Naive thymus-derived CD8-positive, alpha-beta T cell (primary cell): ENCODE data around the gene ANKS1B. TPM values are rescaled to one million over a fixed set of nuclear protein-coding genes. Genes with fewer than 3 reads are reported as not detected.
"Not testable (repeated sequence)": the region's sequence is repeated elsewhere in the genome, so short reads cannot be mapped to it uniquely, and the experiment has no call there.

ENCODE experiments used
- ATAC-seq, 2 donors: fragments of 150-1000 bp; cut with Tn5 transposase in 1 of 2; sonication (Bioruptor Pico), chemical (Tn5 transposase) in 1 of 2; 1 replicate in 1 of 2; 2 replicates in 1 of 2; pipeline ENCODE4 v1.10.0; 2021; ENCODE audit warnings: mild to moderate bottlenecking in 2 of 2, moderate library complexity in 2 of 2
- POLR2A ChIA-PET: fragments of 350-600 bp; sonication (Branson Sonifier 250); formaldehyde crosslinking; loops from one replicate; lab custom pipeline; 2021; ENCODE audit warnings: antibody characterized with exemption; lab: Charles Lee
- DNase-seq, 10 donors: peaks; one replicate each; pipeline versions ENCODE4 v3.0.0 to v3.0.0-alpha.2; 2020 to 2022
- H3K27ac Mint-ChIP-seq, 10 donors: one replicate each; pipeline ENCODE4 v1.8.0; 2020 to 2022; ENCODE audit warnings: mild to moderate bottlenecking in 10 of 10, mixed read lengths in 10 of 10, moderate library complexity in 4 of 10, inconsistent platforms in 1 of 10
- H3K27me3 Mint-ChIP-seq, 5 donors: one replicate each; pipeline ENCODE4 v1.8.0; 2021 to 2022; ENCODE audit warnings: mixed read lengths in 5 of 5
- H3K36me3 Mint-ChIP-seq, 3 donors: one replicate each; pipeline ENCODE4 v1.8.0; 2020 to 2022; ENCODE audit warnings: mixed read lengths in 3 of 3, mild to moderate bottlenecking in 2 of 3, inconsistent platforms in 1 of 3
- H3K4me1 Mint-ChIP-seq, 4 donors: one replicate each; pipeline ENCODE4 v1.8.0; 2021 to 2022; ENCODE audit warnings: mixed read lengths in 4 of 4
- H3K4me3 Mint-ChIP-seq, 10 donors: one replicate each; pipeline ENCODE4 v1.8.0; 2020 to 2022; ENCODE audit warnings: mild to moderate bottlenecking in 10 of 10, mixed read lengths in 10 of 10, moderate library complexity in 6 of 10, inconsistent platforms in 1 of 10
- H3K9me3 Mint-ChIP-seq, 9 donors: one replicate each; pipeline ENCODE4 v1.8.0; 2020 to 2022; ENCODE audit warnings: mixed read lengths in 9 of 9, mild to moderate bottlenecking in 3 of 9, inconsistent platforms in 1 of 9, moderate library complexity in 1 of 9
- polyA plus RNA-seq, 3 donors: library from polyadenylated mRNA; unstranded; fragments of 300-500 nt; fragmentation: Illumina TruSeq; gene quantifications; one replicate each; pipeline ENCODE4 v1.2.3, GENCODE V29; 2021
- total RNA-seq, 8 experiments: library from RNA in 2 of 8; stranded (reverse) in 2 of 8; gene quantifications; one replicate each; pipeline ENCODE4 v1.2.3 and lab custom pipeline; 2021 to 2026

The ANKS1B gene
- total and polyA plus RNA-seq, 5 experiments from 2014 or later: not detected

DNA sequence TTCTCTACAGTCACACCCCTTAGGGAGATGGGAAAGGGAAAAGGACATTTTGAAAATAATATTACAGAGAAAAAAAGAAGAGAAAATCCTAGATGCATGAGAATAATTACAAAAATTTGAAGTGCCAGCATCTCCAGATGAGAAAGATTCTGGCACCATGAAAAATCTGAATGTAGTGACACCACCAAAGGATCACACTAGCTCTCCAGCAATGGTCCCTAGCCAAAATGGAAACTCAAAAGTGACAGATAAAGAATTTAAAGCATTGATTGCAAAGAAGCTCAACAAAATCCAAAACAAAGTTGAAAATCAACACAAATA is 364.6 kb downstream of the ANKS1B start:
- no peak overlapping the region for H3K27ac Mint-ChIP-seq
- H3K27me3 Mint-ChIP-seq: no peaks in the 10 kb centered on the region
- no peaks in the 10 kb centered on the region for H3K4me1 Mint-ChIP-seq
- POLR2A ChIA-PET: no interaction called here
- H3K4me3 Mint-ChIP-seq: no peak overlapping the region
- DNase-seq (no peak), ATAC-seq (no peak)
- peaks cover 3 to 52% (median 15%) of the 10 kb centered on the region in 9 donors for H3K9me3 Mint-ChIP-seq
- peaks cover 0 to 16% (median 0%) of the 10 kb centered on the region in 3 donors for H3K36me3 Mint-ChIP-seq

DNA sequence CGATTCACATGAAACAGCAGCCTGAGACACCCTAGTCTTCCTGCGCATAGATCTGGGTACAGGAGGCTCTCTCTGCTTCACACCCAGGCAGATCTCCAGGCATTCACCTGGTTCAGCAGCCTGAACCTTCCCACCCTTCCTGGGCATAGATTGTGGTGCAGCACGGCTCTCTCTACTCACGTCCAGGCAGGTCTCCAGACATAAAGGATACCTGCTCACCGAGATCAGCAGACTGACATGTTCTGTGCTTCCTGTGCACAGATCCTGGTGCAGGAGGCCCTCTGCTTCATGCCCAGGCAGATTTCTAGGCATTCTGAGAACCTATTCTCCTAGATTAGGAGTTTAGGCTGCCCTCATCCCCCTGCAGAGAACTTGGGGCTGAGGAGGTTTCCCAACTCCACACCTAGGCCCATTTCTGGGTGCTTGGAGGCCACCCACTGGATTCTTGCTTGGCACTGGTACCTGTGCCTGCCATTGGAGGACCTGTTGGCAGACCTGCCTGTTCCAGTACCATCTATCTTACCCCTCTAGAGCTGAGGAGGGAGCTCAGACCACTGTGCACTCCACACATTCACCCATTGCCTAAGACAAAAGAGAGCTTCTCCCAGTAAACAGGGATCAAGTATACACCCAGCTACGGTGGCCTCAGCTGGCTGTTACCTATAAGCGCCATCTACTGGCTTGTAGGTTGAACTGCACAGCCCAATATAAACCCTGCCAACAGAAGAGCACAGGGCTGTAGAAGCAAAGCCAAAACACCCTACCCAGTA is 365.2 kb downstream of the ANKS1B start:
- no peak for ATAC-seq
- Mint-ChIP-seq H3K27me3 (no peaks in the 10 kb centered on the region), H3K36me3 (peaks cover 0 to 16% (median 0%) of the 10 kb centered on the region in 3 donors), H3K4me3 (no peak overlapping the region), H3K9me3 (peaks cover 3 to 54% (median 20%) of the 10 kb centered on the region in 9 donors), H3K4me1 (no peaks in the 10 kb centered on the region), H3K27ac (no peak overlapping the region)
- POLR2A ChIA-PET: no interaction called here
- DNase-seq: no peak

DNA sequence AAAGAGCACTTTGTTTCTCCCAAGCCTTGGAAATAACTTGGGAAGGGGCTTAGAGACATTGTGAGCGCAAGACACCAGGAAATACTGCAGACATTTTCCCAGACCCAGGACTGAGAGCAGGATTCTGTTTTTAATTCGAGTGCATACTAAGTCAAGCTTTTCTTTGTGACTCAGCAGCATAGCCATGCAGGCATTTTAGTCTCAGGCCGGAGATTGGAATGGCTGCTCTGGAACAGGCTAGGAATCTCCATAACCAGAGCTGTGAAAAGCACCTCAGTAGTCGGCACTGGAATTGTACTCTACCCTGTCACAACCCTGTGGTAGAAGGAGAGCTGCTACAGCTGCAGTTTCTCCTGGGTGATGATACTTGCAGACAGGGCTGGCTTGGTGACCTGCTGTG is 366.1 kb downstream of the ANKS1B start:
- Mint-ChIP-seq H3K4me3 (no peak overlapping the region), H3K9me3 (peaks cover 3 to 54% (median 21%) of the 10 kb centered on the region in 9 donors), H3K4me1 (no peaks in the 10 kb centered on the region), H3K27me3 (no peaks in the 10 kb centered on the region), H3K27ac (no peak overlapping the region), H3K36me3 (peaks cover 0 to 16% (median 0%) of the 10 kb centered on the region in 3 donors)
- POLR2A ChIA-PET: no interaction called here
- ATAC-seq: no peak
- no peak for DNase-seq

DNA sequence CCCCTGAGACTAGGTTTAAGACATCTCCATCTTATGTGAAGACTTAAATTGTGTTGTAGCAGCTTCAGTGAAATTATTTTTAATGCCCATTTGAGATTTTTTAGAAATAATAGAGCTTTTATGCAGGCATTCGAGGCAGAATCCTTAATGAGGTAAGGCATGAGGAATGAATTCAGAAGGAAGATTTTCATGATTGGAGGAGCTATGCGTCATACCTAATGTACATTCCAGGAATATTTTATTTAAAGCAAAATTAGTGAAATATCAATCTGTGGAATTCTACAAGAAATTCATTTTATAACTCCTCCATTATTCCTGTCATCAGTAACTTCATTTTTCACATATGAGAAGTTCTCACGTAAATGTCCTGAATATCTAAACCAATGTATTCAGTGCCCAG is 373.1 kb downstream of the ANKS1B start:
- no peak for ATAC-seq
- H3K4me3 Mint-ChIP-seq: no peak overlapping the region
- DNase-seq: no peak

DNA sequence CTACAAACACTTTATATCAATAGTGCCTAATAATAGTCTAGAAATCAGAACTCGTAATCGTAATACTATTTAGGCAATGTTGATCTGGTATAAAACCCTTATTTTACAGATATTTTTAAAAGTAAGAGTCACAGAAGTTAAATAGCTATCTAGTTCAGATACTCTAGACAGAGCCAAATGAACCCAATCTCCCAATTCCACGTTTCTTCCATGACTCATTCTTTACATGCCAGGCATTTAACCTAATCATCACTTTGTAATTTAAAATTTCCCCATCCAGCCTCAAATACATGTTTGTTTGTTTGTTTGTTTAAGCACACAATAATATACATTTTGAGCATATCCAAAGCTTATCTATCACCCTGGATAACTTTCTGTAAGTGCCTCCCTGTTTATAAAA is 373.6 kb downstream of the ANKS1B start:
- ATAC-seq: no peak
- H3K4me3 Mint-ChIP-seq: no peak overlapping the region
- DNase-seq: no peak
- POLR2A ChIA-PET: no interaction called here
- peaks cover 0 to 1% (median 0%) of the 10 kb centered on the region in 4 donors for H3K4me1 Mint-ChIP-seq
- H3K27ac Mint-ChIP-seq: no peak overlapping the region
- H3K27me3 Mint-ChIP-seq: peaks cover 0 to 3% (median 0%) of the 10 kb centered on the region in 5 donors
- no peaks in the 10 kb centered on the region for H3K36me3 Mint-ChIP-seq
- H3K9me3 Mint-ChIP-seq: peaks cover 2 to 24% (median 3%) of the 10 kb centered on the region in 9 donors

More for the DNA sequence above, 373.1 kb downstream of the ANKS1B start:
- H3K4me1 Mint-ChIP-seq: peaks cover 0 to 1% (median 0%) of the 10 kb centered on the region in 4 donors
- POLR2A ChIA-PET: no interaction called here
- peaks cover 0 to 3% (median 0%) of the 10 kb centered on the region in 5 donors for H3K27me3 Mint-ChIP-seq
- no peak overlapping the region for H3K27ac Mint-ChIP-seq
- no peaks in the 10 kb centered on the region for H3K36me3 Mint-ChIP-seq
- H3K9me3 Mint-ChIP-seq: peaks cover 2 to 28% (median 4%) of the 10 kb centered on the region in 9 donors

DNA sequence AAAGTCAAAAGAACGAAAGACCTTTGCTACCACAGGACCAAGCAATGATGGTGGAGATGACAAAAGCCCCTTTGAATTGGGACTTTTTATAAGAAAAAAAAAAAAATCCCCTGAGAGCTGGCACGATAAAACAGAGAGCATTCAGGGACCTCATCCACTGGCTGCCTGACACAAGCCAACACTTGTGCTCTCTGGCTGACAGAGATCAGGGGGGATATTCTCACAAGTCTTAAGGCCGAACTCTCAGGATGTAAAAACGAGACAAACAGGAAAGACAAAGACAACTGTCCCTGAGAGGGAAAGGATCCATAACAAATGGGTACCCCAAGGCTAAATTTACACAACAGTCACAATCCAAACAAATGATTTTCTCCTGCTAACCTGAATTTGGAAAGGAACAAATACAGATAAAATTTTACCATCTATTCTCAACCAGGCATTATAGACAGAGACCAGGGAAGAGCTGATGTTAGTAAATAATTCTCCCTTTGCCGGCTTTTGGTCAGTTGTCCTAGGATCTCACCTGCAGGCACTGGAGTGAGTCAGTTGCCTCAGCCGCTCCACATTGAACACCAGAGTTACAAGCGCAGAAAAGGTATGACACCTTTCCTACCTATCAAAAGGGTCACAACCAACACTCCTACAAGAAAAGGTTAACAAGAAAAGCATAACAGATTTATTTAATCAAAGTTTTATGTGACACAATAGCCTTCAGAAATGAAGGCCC is 375.1 kb downstream of the ANKS1B start:
- Mint-ChIP-seq H3K27ac (no peak overlapping the region), H3K36me3 (no peaks in the 10 kb centered on the region), H3K4me3 (no peak overlapping the region), H3K4me1 (peaks cover 0 to 1% (median 0%) of the 10 kb centered on the region in 4 donors), H3K27me3 (peaks cover 0 to 3% (median 0%) of the 10 kb centered on the region in 5 donors), H3K9me3 (peaks cover 2 to 16% (median 3%) of the 10 kb centered on the region in 9 donors)
- POLR2A ChIA-PET: no interaction called here
- no peak for DNase-seq
- ATAC-seq: no peak

DNA sequence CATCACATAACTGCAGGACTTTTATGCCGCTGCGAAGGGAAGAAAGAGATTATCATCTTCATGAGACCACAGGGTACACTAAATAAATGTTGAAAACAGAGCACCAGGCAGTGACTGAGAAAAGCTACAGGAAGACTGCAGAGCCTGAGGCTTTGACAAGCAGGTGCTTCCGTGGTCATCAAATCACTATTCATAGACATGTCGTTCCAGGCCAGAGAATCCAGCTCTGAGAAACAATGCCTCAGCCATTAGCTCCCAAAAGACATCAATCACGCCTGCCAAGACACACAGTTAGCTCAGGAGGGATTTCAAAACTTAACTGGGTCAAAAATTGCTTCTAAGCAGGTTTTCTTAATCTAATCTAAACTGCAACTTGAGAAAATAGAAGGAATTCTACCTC is 384.3 kb downstream of the ANKS1B start:
- Mint-ChIP-seq H3K4me3 (no peak overlapping the region), H3K27me3 (no peaks in the 10 kb centered on the region), H3K36me3 (no peaks in the 10 kb centered on the region), H3K27ac (no peak overlapping the region), H3K4me1 (no peaks in the 10 kb centered on the region), H3K9me3 (peaks cover 0 to 11% (median 2%) of the 10 kb centered on the region in 9 donors)
- POLR2A ChIA-PET: no interaction called here
- ATAC-seq: no peak
- no peak for DNase-seq

DNA sequence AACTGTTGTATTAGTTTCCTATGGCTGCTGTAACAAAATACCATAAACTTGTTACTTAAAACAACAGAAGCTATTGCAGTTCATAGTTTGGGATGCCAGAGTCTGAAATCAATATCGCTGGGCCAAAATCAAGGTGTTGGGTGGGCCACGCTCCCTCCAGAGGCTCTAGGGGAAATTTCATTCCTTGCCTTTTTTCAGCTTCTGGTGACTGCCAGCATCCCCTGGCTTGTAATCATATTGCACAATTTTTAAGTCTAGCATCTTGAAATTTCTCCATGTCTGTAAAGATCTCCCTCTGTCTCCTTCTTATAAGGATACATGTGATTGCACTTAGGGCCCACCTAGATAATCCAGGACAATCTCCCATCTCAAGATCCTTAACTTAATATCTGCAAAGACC is 386.0 kb downstream of the ANKS1B start:
- DNase-seq: no peak
- no peaks in the 10 kb centered on the region for H3K36me3 Mint-ChIP-seq
- no peaks in the 10 kb centered on the region for H3K4me1 Mint-ChIP-seq
- H3K4me3 Mint-ChIP-seq: no peak overlapping the region
- H3K9me3 Mint-ChIP-seq: peaks cover 0 to 11% (median 2%) of the 10 kb centered on the region in 9 donors
- no peak for ATAC-seq
- no peak overlapping the region for H3K27ac Mint-ChIP-seq
- H3K27me3 Mint-ChIP-seq: no peaks in the 10 kb centered on the region
- POLR2A ChIA-PET: no interaction called here

DNA sequence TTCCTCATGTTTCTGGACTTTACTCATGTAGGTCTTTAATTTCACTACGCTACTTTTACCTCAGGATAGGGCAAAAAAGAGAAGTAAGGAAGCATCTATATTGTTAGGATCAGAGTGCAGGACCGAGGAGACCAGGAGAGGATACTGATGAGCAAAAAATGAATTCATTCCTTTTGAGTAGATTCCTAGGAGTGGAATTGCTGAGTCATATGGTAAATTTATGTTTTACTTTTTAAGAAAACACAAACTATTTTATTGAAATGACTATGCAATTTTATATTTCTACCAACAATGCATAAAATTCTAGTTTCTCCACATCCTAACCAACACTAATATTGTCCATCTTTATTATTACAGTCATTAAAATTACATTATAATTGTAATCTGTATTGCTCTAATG is 388.0 kb downstream of the ANKS1B start:
- no peak for DNase-seq
- no peaks in the 10 kb centered on the region for H3K4me1 Mint-ChIP-seq
- POLR2A ChIA-PET: no interaction called here
- H3K9me3 Mint-ChIP-seq: peaks cover 0 to 11% (median 2%) of the 10 kb centered on the region in 9 donors
- H3K27ac Mint-ChIP-seq: no peak overlapping the region
- H3K27me3 Mint-ChIP-seq: no peaks in the 10 kb centered on the region
- no peak overlapping the region for H3K4me3 Mint-ChIP-seq
- H3K36me3 Mint-ChIP-seq: no peaks in the 10 kb centered on the region
- no peak for ATAC-seq

DNA sequence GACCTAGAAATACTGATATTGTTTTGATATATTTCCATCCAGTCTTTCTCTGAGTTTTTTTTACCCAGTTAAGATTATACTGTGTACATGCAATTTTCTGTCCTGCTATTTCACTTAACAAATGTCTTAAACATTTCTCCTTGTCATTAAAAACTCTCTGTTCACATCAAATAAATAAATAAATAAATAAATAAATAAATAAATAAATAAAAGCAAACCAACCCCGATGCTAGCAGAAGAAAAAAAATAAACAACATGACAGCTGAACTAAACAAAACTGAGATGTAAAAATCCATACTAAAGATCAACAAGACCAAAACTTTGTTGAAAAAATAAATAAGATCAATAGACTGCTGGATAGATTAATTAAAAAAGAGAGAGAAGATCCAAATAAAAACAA is 407.6 kb downstream of the ANKS1B start:
- POLR2A ChIA-PET, H3K4me1 Mint-ChIP-seq, ATAC-seq, DNase-seq, H3K27ac Mint-ChIP-seq, H3K36me3 Mint-ChIP-seq, H3K4me3 Mint-ChIP-seq, H3K27me3 Mint-ChIP-seq: not testable (repeated sequence)
- peaks cover 0 to 17% (median 4%) of the 10 kb centered on the region in 9 donors for H3K9me3 Mint-ChIP-seq

DNA sequence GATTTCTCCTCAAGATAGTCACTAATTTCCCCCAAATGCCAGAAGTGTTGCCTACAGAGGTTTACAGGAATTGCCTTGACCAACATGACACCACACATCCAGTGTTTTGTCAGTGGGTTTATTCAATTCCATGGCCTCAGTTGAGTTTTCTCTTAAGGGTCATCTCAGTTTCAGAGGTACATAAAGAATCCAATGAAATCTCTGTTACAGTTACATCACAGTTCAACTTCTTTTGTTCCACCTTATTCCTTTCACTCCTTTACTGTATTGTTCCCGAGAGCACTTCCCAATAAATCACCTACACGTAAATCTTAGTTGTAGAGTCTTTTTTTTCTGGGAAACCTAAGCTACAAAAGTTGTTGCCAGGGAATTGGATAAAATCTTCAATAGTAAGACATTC is 410.8 kb downstream of the ANKS1B start:
- POLR2A ChIA-PET: no interaction called here

DNA sequence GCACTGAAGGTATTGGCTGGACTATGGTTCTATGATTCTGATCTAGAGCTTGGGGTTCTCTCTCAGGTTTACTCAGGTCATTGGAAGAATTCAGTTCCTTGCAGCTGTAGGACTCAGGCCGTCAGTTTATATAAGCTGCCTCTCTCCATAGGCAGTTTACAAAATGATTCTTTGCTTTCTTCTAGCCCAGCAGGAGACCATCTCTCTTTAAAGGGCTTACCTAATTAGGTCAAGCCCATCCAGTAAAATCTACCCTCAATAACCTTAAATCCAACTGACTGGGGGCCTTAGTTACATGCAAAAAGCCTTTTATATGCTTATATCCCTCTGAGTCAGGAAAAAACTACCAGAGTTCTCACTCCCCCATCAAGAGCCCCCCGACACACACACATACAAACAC is 417.7 kb downstream of the ANKS1B start:
- ATAC-seq (no peak), DNase-seq (no peak)
- peaks cover 0 to 20% (median 7%) of the 10 kb centered on the region in 9 donors for H3K9me3 Mint-ChIP-seq
- H3K4me3 Mint-ChIP-seq: no peak overlapping the region
- no peaks in the 10 kb centered on the region for H3K4me1 Mint-ChIP-seq
- POLR2A ChIA-PET: no interaction called here
- H3K27ac Mint-ChIP-seq: no peak overlapping the region
- H3K36me3 Mint-ChIP-seq: no peaks in the 10 kb centered on the region
- no peaks in the 10 kb centered on the region for H3K27me3 Mint-ChIP-seq

More for the DNA sequence above, 410.8 kb downstream of the ANKS1B start:
- no peak for DNase-seq
- Mint-ChIP-seq H3K27ac (no peak overlapping the region), H3K9me3 (peaks cover 0 to 16% (median 4%) of the 10 kb centered on the region in 9 donors), H3K36me3 (no peaks in the 10 kb centered on the region), H3K4me3 (no peak overlapping the region), H3K27me3 (no peaks in the 10 kb centered on the region), H3K4me1 (no peaks in the 10 kb centered on the region)
- ATAC-seq: no peak

DNA sequence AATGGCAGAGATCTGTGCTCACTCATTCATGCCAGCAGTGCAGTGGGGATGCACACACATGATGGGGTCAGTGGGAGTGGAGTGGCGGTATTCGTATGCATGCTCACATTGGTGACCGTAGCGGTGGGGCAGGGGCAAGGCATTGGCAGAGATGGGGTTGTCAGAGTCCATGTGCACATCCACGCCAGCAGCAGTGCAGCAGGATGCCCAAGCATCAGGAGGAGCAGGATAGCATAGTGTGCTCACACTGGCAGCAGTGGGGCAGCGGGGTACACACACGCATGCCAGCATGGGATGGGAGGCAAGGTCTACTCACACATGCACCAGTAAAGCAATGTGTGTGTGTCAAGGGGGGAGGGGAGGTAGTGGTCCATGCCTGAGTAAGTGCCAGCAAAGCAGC is 426.6 kb downstream of the ANKS1B start:
- DNase-seq (no peak), ATAC-seq (no peak)
- no peak overlapping the region for H3K27ac Mint-ChIP-seq
- no peaks in the 10 kb centered on the region for H3K27me3 Mint-ChIP-seq
- H3K4me3 Mint-ChIP-seq: no peak overlapping the region
- POLR2A ChIA-PET: no interaction called here
- H3K9me3 Mint-ChIP-seq: peaks cover 6 to 41% (median 12%) of the 10 kb centered on the region in 9 donors
- no peaks in the 10 kb centered on the region for H3K4me1 Mint-ChIP-seq
- H3K36me3 Mint-ChIP-seq: no peaks in the 10 kb centered on the region
